Osteocyte (in vitro differentiated cells): Measurements from ENCODE around the gene TTC28. TPM values are rescaled to one million over a fixed set of nuclear protein-coding genes. Genes with fewer than 3 reads are reported as not detected.

ENCODE experiments used
- DNase-seq: peaks from one replicate; pipeline ENCODE4 v3.0.0; 2021; ENCODE audit warnings: mixed read lengths; ENCODE audit not compliant: unreplicated experiment; ENCODE audit errors: extremely low spot score
- H3K27ac Mint-ChIP-seq: one replicate; pipeline ENCODE4 v1.8.0; 2021; ENCODE audit warnings: mild to moderate bottlenecking, mixed read lengths; ENCODE audit not compliant: unreplicated experiment
- H3K27me3 Mint-ChIP-seq: one replicate; pipeline ENCODE4 v1.8.0; 2021; ENCODE audit warnings: mixed read lengths; ENCODE audit not compliant: unreplicated experiment
- H3K36me3 Mint-ChIP-seq: one replicate; pipeline ENCODE4 v1.8.0; 2021; ENCODE audit warnings: mixed read lengths; ENCODE audit not compliant: unreplicated experiment
- H3K4me1 Mint-ChIP-seq: one replicate; pipeline ENCODE4 v1.8.0; 2021; ENCODE audit warnings: mixed read lengths; ENCODE audit not compliant: unreplicated experiment
- H3K4me3 Mint-ChIP-seq: one replicate; pipeline ENCODE4 v1.8.0; 2021; ENCODE audit warnings: mild to moderate bottlenecking, moderate library complexity, mixed read lengths; ENCODE audit not compliant: unreplicated experiment
- H3K9me3 Mint-ChIP-seq: one replicate; pipeline ENCODE4 v1.8.0; 2021; ENCODE audit warnings: mixed read lengths; ENCODE audit not compliant: unreplicated experiment
- total RNA-seq: library from RNA; stranded (reverse); gene quantifications from 2 replicates; pipeline ENCODE4 v1.2.1, GENCODE V29; 2021
- TF ChIP-seq, protein P1 (sequence below): fragments of 200-600 bp; sonication (generic); IDR thresholded peaks from 2 replicates; pipeline ENCODE4 v1.5.0; 2021; ENCODE audit warnings: antibody characterized with exemption, mild to moderate bottlenecking, moderate library complexity

TTC28 gene
- total RNA-seq, 1 donor from 2014 or later, result 70.3 TPM

DNA sequence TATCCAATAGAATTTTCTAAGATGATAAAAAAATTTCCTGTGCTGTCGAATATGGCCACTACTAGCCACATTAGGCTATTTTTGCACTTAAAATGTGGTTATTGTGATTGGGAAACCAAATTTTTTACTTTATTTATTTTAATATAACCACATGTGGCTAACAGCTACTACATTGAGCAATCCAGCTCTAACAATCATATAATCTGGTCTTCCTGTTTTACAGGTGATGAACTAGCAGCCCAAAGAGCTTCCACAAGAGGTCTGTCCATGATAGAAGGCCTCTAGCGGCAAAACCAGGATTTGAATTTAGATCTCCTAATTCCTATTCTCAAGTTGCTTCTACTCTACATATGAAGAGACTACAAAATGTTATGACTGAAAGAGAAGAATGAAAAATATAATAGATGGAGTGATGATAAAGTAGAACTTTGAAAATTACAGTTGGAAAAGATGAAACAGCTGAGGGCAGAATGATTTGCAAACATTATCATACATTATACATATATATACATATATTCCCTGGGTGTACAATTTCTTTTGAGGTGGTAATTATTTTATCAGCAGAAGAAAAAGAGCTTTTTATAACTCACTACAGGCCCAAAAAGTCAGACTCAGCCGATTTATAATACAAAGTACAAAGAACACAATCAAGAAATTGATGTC lies 397.1 kb downstream of the TTC28 start:
- Mint-ChIP-seq H3K27ac (peak overlapping the region; percentile 36), H3K4me1 (peaks cover 23% of the 10 kb centered on the region), H3K36me3 (peaks cover 2% of the 10 kb centered on the region), H3K4me3 (no peak overlapping the region), H3K9me3 (no peaks in the 10 kb centered on the region), H3K27me3 (no peaks in the 10 kb centered on the region)
- TF ChIP-seq, protein P1, sequence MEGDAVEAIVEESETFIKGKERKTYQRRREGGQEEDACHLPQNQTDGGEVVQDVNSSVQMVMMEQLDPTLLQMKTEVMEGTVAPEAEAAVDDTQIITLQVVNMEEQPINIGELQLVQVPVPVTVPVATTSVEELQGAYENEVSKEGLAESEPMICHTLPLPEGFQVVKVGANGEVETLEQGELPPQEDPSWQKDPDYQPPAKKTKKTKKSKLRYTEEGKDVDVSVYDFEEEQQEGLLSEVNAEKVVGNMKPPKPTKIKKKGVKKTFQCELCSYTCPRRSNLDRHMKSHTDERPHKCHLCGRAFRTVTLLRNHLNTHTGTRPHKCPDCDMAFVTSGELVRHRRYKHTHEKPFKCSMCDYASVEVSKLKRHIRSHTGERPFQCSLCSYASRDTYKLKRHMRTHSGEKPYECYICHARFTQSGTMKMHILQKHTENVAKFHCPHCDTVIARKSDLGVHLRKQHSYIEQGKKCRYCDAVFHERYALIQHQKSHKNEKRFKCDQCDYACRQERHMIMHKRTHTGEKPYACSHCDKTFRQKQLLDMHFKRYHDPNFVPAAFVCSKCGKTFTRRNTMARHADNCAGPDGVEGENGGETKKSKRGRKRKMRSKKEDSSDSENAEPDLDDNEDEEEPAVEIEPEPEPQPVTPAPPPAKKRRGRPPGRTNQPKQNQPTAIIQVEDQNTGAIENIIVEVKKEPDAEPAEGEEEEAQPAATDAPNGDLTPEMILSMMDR, result no peak
- no peak for DNase-seq

DNA sequence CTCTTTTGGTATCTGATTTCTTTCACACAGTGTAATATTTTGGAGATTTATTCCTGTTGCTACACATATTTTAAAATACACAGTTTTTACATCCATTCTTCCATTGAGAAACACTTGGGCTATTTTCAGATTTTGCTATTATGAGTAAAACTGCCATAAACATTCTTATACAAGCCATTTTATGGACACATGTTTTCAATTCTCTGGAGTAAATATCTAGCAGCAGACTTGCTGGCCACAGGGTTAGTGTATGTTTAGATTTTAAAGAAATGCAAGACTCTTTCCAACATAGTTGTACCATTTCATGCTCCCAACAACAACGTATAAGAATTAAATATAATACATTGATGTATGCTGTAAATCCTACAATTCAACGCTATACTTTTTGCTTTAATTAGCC lies 399.8 kb downstream of the TTC28 start:
- H3K9me3 Mint-ChIP-seq, result no peaks in the 10 kb centered on the region
- peaks cover 2% of the 10 kb centered on the region for H3K36me3 Mint-ChIP-seq
- H3K27me3 Mint-ChIP-seq, result no peaks in the 10 kb centered on the region
- DNase-seq, result no peak
- peaks cover 23% of the 10 kb centered on the region for H3K4me1 Mint-ChIP-seq
- H3K27ac Mint-ChIP-seq, result no peak overlapping the region
- TF ChIP-seq, protein P1, result no peak
- H3K4me3 Mint-ChIP-seq, result no peak overlapping the region

DNA sequence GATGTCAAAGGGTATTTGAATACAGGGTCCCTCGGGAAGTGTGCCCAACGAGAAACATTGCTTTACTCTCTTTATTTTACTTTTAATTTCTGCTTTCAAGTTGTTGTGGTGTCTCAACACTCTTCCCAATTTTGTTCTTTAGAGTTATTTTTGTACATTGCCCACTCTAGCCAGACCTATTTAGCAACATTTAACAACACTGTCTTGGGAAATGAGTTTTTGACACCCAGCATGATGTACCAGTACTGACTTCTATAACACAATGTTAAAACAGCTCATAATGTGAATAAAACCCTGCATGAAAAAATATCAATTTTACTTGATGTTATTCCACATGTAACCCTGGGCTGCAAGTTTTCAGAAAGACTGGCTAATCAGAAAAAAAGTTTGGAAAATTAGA lies 410.4 kb downstream of the TTC28 start:
- Mint-ChIP-seq H3K9me3 (peaks cover 3% of the 10 kb centered on the region), H3K4me1 (peaks cover 6% of the 10 kb centered on the region), H3K36me3 (peaks cover 4% of the 10 kb centered on the region), H3K27me3 (no peaks in the 10 kb centered on the region), H3K4me3 (no peak overlapping the region), H3K27ac (no peak overlapping the region)
- TF ChIP-seq, protein P1, result no peak
- no peak for DNase-seq

DNA sequence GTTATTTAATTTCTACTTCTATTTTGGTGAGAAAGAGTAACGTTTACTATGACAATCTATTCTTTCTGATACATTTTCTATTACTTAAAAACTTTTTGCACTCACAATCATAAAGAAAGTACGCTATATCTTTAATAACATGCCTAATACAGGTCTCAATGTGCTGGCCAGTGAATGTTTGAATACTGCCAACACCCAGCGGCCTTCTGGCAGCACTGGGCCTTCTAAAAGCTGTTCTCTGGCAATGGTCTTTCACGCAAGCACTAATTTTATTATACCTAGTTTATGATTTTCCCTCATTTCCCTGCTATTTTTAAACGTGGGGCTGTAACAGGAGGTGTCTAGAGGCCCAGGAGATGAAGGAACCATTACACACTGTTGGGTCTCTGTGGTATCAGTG lies 410.8 kb downstream of the TTC28 start:
- no peaks in the 10 kb centered on the region for H3K27me3 Mint-ChIP-seq
- no peak for DNase-seq

DNA sequence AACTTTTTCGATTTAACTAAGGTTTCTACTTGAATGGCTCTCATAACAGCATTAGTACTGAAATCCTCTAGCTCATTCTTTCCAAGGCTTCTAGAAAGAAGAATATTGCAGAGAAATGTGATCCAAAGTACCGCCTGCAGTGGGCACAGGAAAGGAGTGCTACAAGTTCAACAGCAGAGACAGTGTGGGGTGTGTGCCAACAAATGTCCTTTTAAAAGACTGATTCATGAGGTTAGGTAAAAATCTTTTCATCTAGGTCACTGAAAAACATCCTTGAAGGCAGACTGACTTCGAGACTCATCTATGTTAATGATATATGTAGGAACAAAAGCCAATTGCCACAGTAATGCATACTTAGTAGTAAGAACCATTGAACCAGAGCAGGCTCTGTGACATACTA lies 411.5 kb downstream of the TTC28 start:
- Mint-ChIP-seq H3K27ac (no peak overlapping the region), H3K27me3 (no peaks in the 10 kb centered on the region), H3K4me1 (peaks cover 6% of the 10 kb centered on the region), H3K36me3 (peaks cover 7% of the 10 kb centered on the region), H3K4me3 (no peak overlapping the region), H3K9me3 (peaks cover 3% of the 10 kb centered on the region)
- DNase-seq, result no peak
- TF ChIP-seq, protein P1, result no peak

More for the DNA sequence above, 410.8 kb downstream of the TTC28 start:
- Mint-ChIP-seq H3K36me3 (peaks cover 6% of the 10 kb centered on the region), H3K4me1 (peaks cover 6% of the 10 kb centered on the region), H3K27ac (no peak overlapping the region), H3K9me3 (peaks cover 3% of the 10 kb centered on the region), H3K4me3 (no peak overlapping the region)
- TF ChIP-seq, protein P1, result no peak
